Fibroblast of villous mesenchyme (primary cell): Measurements from ENCODE around the gene PGGT1B. TPM values are rescaled to one million over a fixed set of nuclear protein-coding genes. Genes with fewer than 3 reads are reported as not detected.

Source experiments
- DNase-seq: peaks from one replicate; pipeline ENCODE4 v3.0.0-alpha.2; 2010; ENCODE audit warnings: low read depth
- H3K4me3 ChIP-seq: 2 replicates; pipeline ENCODE4 v1.5.1; 2011; ENCODE audit warnings: low read depth, mild to moderate bottlenecking, low read length
- total RNA-seq: library from RNA; depleted of rRNA; stranded (reverse); fragments of >200 nt; gene quantifications from 2 replicates; pipeline ENCODE4 v1.2.3, GENCODE V29; 2012
- TF ChIP-seq, protein P1 (sequence below): IDR thresholded peaks from 2 replicates; pipeline ENCODE4 v1.5.1; 2012; ENCODE audit warnings: low read depth, mild to moderate bottlenecking, low read length; ENCODE audit not compliant: insufficient read depth

PGGT1B gene
- total RNA-seq = 16.1 and 21.2 TPM in 2 replicates

DNA sequence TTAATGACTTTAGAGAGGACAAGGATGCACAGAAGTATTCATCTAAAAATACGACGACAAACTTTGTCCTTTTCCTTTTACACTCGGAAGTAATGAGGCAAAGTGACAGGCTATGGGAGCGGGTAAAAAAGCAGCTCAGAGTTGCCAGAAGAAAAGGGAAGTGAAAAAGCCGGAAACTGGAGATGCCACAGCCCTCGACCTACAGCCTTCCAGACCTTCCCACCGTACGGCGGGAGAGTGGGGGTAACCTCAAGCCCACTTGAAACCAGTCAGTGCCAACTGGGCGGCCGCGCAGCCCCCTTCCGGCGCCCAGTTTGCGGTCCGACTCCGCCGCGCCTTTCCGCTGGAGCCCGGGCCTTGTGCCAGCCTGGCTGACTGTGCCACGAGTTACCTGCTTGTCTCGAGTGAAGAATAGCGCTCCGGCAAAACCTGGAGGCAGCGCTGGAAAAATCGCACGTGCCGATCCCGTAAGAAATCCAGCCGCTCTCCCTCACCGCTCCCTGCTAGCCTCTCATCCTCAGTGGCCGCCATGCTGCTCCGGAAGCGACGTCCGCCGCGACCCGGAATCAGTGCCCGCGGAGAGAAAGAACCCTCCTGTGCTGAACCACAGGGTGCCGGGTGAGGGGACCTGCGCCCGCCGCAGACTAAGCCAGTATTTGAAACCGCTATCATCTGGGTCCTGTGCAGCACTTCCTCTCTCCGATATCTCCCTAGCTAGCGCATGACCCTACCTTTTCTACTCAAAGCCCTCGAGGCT, at the start of gene PGGT1B:
Gene PGGT1B (minus strand): TSS at position 557 of the 757 bp plus-strand sequence. CDS start 26 bp downstream, at position 531.
- TF ChIP-seq, protein P1, sequence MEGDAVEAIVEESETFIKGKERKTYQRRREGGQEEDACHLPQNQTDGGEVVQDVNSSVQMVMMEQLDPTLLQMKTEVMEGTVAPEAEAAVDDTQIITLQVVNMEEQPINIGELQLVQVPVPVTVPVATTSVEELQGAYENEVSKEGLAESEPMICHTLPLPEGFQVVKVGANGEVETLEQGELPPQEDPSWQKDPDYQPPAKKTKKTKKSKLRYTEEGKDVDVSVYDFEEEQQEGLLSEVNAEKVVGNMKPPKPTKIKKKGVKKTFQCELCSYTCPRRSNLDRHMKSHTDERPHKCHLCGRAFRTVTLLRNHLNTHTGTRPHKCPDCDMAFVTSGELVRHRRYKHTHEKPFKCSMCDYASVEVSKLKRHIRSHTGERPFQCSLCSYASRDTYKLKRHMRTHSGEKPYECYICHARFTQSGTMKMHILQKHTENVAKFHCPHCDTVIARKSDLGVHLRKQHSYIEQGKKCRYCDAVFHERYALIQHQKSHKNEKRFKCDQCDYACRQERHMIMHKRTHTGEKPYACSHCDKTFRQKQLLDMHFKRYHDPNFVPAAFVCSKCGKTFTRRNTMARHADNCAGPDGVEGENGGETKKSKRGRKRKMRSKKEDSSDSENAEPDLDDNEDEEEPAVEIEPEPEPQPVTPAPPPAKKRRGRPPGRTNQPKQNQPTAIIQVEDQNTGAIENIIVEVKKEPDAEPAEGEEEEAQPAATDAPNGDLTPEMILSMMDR = no peak
- peak within 1 kb of the TSS; percentile 95 for H3K4me3 ChIP-seq
- peak; percentile 67 for DNase-seq

DNA sequence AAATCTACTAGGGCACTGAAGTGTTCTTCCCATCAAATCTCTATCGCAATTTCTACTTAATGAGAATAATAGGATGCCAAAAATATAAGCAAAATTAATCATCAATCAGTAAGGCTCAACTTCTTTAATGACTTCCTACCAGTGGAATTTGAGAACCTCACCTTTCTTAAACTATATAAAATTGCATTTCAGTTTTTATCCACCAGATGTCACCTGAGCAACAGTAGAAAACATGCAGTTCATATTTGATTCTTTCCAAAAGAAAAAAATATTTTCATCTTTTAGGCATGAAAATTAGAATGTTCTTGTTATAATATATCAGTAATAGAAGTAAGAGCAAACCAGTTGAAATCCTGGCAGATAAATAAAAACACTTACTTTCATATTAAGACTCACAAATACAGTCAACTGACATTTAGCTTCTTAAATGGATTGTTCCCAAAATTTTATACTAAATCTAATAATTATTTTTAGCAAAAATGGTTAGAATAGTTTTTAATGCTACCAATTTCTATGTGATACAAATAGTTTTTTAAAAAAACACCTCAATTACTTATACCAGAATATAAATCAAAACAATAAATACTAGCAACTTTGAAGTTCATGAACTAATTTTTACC, 47.2 kb upstream of the PGGT1B start:
- no peak overlapping the region for H3K4me3 ChIP-seq
- TF ChIP-seq, protein P1 = peak; percentile 57
- peak; percentile 64 for DNase-seq

DNA sequence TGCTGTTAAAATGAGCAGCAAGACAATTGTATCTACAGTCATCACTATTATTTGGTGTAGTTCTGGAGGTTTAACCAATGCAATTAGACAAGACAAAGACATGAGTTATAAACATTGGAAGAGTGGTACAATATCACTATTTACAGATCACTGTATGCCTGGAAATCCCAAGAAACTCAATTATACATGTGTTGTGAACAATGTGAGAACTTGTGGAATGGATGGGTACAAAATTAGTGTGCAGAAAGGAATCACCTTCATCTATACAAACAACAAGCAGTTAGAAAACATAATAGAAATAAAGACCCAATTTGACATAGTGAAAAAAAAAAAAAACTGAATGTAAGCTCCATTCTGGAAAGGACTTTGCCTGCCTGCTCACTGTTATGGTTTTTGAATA, 46.1 kb upstream of the PGGT1B start:
- no peak for DNase-seq
- TF ChIP-seq, protein P1 = no peak
- H3K4me3 ChIP-seq = no peak overlapping the region

DNA sequence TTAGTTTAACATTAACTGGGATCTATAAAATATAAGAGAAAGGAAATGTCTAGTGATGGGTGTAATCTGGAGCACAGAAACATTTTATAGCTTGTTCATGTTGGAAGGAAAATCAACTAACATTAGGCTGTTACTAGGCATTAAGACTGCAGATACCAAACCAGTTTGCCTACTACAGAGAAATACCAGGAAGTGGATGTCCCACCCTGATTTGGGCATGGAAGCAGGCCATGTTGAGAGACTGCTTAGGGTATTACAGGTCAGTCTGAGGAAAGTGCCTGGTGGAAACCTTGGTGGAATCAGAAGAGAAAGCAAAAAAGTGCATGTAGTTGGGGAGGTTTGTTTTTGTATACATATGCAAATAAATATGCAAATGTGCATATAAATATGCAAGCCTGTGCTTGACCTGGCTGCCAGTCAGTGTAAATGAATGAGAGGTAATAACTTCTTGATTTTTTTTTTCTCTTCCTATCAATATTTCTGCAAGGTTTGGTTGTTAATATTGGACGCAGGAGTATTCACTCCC, 43.4 kb upstream of the PGGT1B start:
- no peak for DNase-seq
- H3K4me3 ChIP-seq = no peak overlapping the region
- TF ChIP-seq, protein P1 = no peak

DNA sequence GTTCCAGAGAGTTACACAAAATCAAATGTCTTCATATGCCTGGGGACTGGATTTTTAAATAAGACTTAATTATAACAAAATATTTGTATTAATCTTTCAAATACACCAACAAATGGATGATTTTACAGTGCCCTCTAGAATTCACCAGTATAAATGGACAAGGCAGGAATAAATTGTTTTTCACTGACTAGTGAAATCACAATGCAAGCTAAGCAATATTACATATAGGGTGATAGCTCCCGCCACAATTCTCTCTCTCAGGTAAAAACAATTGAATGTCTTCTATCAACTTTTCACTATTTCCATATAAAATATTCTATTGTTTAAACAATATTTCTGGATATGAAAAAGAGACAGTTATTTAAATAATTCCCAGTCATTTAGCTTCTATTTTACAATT, 41.8 kb upstream of the PGGT1B start:
- no peak overlapping the region for H3K4me3 ChIP-seq
- TF ChIP-seq, protein P1 = no peak
- no peak for DNase-seq

DNA sequence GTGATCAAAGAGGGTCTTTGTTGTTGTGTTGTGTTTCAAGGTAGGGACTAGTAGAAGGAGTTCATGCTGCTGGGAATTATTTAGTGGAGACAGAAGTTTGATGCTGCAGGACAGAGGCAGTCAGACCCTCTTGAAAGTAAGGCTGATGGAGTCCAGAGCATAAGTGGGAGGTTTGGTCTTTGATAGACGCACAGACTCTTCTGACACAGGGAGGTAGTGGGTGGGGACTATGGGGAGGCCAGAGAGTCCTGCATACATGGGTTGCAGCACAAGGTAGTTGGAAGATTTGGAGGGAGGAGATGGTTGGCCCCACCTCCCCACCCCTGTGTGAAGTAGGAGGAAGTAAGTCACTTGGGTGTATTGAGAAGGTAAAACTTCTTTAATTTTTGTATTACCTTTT, 36.1 kb upstream of the PGGT1B start:
- no peak overlapping the region for H3K4me3 ChIP-seq
- TF ChIP-seq, protein P1 = no peak

More for the DNA sequence above, 36.1 kb upstream of the PGGT1B start:
- DNase-seq = no peak
